Muscle of leg (tissue), 11 donors: Measurements from ENCODE around the gene PPP4R4. TPM values are rescaled to one million over a fixed set of nuclear protein-coding genes. Genes with fewer than 3 reads are reported as not detected.
"Not testable (repeated sequence)": the region's sequence is repeated elsewhere in the genome, so short reads cannot be mapped to it uniquely, and the experiment has no call there.

Experiments
- DNase-seq: peaks from one replicate; pipeline ENCODE4 v3.0.0; 2013
- H3K27ac ChIP-seq: one replicate; pipeline ENCODE4 v1.5.1; 2013; ENCODE audit warnings: mild to moderate bottlenecking, low read length, control low read depth
- H3K27me3 ChIP-seq: one replicate; pipeline ENCODE4 v1.6.1; 2013; ENCODE audit warnings: low read length; ENCODE audit not compliant: control insufficient read depth, insufficient read depth
- H3K36me3 ChIP-seq: one replicate; pipeline ENCODE4 v1.6.1; 2013; ENCODE audit warnings: low read length; ENCODE audit not compliant: control insufficient read depth, insufficient read depth
- H3K4me1 ChIP-seq: one replicate; pipeline ENCODE4 v1.6.1; 2013; ENCODE audit warnings: low read length; ENCODE audit not compliant: control insufficient read depth, insufficient read depth
- H3K4me3 ChIP-seq: one replicate; pipeline ENCODE4 v1.5.1; 2013; ENCODE audit warnings: low read length, control low read depth
- H3K9me3 ChIP-seq: replicated peaks from 2 replicates; pipeline ENCODE4 v1.6.1; 2013; ENCODE audit warnings: low read depth, low read length; ENCODE audit not compliant: control insufficient read depth
- WGBS: methylation state at CpG from one replicate; pipeline ENCODE4 v1.1.5; 2013; ENCODE audit warnings: missing lambda C conversion rate; ENCODE audit not compliant: insufficient coverage; 5-methylcytosine and 5-hydroxymethylcytosine counted together
- polyA plus RNA-seq, 8 donors: library from polyadenylated mRNA; unstranded; fragments of 120-200 nt; gene quantifications; one replicate each; pipeline versions ENCODE4 v1.2.1 to v1.2.3, GENCODE V29; 2013; ENCODE audit warnings: inconsistent platforms in 1 of 8, low replicate concordance in 1 of 8; ENCODE audit not compliant: insufficient read length in 8 of 8, insufficient read depth in 1 of 8
- total RNA-seq: library from RNA; stranded (reverse); fragments of 120-200 nt; gene quantifications from one replicate; pipeline ENCODE4 v1.2.4, GENCODE V29; 2013

Gene PPP4R4
- total and polyA plus RNA-seq, 9 donors = 0.08 to 0.16 (median 0.09) TPM

GRCh38 chr14:94288610-94289465 is 114.7 kb downstream of the PPP4R4 start:
- H3K27ac ChIP-seq = no peak overlapping the region
- WGBS = 63% methylated on average over 10 of the region's 14 CpGs
- H3K27me3 ChIP-seq = peaks cover 2% of the 10 kb centered on the region
- H3K36me3 ChIP-seq = no peaks in the 10 kb centered on the region
- no peak overlapping the region for H3K4me3 ChIP-seq
- H3K9me3 ChIP-seq = no peaks in the 10 kb centered on the region
- no peak for DNase-seq
- H3K4me1 ChIP-seq = no peaks in the 10 kb centered on the region

- H3K27me3 ChIP-seq = peaks cover 2% of the 10 kb centered on the region
- no peak overlapping the region for H3K27ac ChIP-seq
- no peaks in the 10 kb centered on the region for H3K9me3 ChIP-seq
- no peak for DNase-seq
- WGBS = 79% methylated on average over 8 of the region's 8 CpGs
- no peaks in the 10 kb centered on the region for H3K36me3 ChIP-seq
- no peaks in the 10 kb centered on the region for H3K4me1 ChIP-seq
- H3K4me3 ChIP-seq = no peak overlapping the region
Measured at GRCh38 chr14:94290197-94290596, 116.1 kb downstream of the PPP4R4 start.

GRCh38 chr14:94291159-94291905 is 117.2 kb downstream of the PPP4R4 start:
- Histone ChIP-seq H3K27me3 (peaks cover 2% of the 10 kb centered on the region), H3K4me3 (no peak overlapping the region), H3K27ac (no peak overlapping the region), H3K4me1 (no peaks in the 10 kb centered on the region), H3K9me3 (no peaks in the 10 kb centered on the region), H3K36me3 (no peaks in the 10 kb centered on the region)
- no peak for DNase-seq
- 85% methylated on average over 12 of the region's 13 CpGs for WGBS

DNA sequence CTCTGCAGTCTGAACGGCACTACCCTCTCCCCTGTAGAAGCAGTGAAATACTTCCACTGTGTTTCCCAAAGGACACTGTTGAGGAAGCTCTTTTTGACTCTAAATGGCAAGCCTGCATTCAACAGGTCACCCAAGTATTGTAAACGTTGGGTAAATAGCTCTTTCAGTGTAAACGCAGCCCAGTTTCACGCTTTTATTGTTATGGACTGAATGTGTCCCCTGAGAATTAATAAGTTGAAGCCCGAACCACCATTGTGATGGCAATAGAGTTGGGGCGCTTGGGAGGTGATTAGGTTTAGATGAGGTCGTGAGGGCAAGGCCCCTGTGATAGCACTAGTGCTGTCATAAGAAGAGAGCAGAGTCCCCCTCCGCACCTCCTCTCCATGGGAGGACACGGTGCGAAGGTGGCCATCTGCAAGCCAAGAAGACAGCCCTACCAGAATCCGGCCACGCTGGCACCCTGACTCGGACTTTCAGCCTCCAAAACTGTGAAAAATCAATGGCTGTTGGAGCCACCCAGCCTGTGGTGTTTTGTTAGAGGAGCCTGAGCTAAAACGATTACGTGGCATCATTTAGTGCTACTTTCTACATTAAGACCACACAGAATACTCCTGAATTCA is 117.9 kb downstream of the PPP4R4 start:
- H3K9me3 ChIP-seq = no peaks in the 10 kb centered on the region
- H3K4me1 ChIP-seq = no peaks in the 10 kb centered on the region
- peaks cover 2% of the 10 kb centered on the region for H3K27me3 ChIP-seq
- no peaks in the 10 kb centered on the region for H3K36me3 ChIP-seq
- H3K27ac ChIP-seq = no peak overlapping the region
- no peak for DNase-seq
- H3K4me3 ChIP-seq = no peak overlapping the region
- WGBS = 68% methylated on average over 11 of the region's 15 CpGs

DNA sequence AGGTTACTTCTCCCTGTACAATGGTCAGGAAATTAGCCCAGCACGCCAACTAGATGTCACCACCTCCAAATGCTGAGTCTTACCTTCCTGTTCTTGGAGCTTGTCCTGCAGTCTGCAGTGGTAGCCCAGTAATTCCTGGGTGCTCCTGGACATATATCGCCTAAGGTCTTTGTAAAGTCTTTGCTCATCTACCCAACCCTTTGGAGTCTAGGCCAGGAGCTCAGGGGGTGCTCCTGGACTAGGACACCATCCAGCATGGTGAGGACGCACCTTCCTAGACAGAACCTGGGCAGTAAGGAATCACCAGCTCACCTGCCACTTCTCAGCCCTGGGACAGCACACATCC is 118.4 kb downstream of the PPP4R4 start:
- H3K4me3 ChIP-seq = no peak overlapping the region
- 73% methylated on average over 2 of the region's 3 CpGs for WGBS
- H3K27me3 ChIP-seq = peaks cover 2% of the 10 kb centered on the region

GRCh38 chr14:94292872-94293577 is 118.9 kb downstream of the PPP4R4 start, which contains the start of gene SERPINA10:
Gene SERPINA10 (minus strand): TSS chr14:94293268. CDS start chr14:94290593, 2,675 bp downstream.
- Histone ChIP-seq H3K27me3 (peaks cover 2% of the 10 kb centered on the region), H3K4me1 (no peaks in the 10 kb centered on the region), H3K27ac (no peak within 1 kb of the TSS), H3K36me3 (no peaks in the 10 kb centered on the region), H3K4me3 (no peak within 1 kb of the TSS), H3K9me3 (no peaks in the 10 kb centered on the region)
- no peak for DNase-seq
- WGBS = 68% methylated on average over 3 of the region's 10 CpGs

More for the DNA sequence above, 118.4 kb downstream of the PPP4R4 start:
- Histone ChIP-seq H3K4me1 (no peaks in the 10 kb centered on the region), H3K9me3 (no peaks in the 10 kb centered on the region), H3K36me3 (no peaks in the 10 kb centered on the region), H3K27ac (no peak overlapping the region)
- DNase-seq = no peak

GRCh38 chr14:94293578-94293924 is 119.4 kb downstream of the PPP4R4 start:
- Histone ChIP-seq H3K36me3 (no peaks in the 10 kb centered on the region), H3K4me3 (no peak overlapping the region), H3K4me1 (no peaks in the 10 kb centered on the region), H3K27ac (no peak overlapping the region), H3K9me3 (no peaks in the 10 kb centered on the region), H3K27me3 (no peaks in the 10 kb centered on the region)
- WGBS = no CpG with 5 or more reads among the region's 3 CpGs
- no peak for DNase-seq

DNA sequence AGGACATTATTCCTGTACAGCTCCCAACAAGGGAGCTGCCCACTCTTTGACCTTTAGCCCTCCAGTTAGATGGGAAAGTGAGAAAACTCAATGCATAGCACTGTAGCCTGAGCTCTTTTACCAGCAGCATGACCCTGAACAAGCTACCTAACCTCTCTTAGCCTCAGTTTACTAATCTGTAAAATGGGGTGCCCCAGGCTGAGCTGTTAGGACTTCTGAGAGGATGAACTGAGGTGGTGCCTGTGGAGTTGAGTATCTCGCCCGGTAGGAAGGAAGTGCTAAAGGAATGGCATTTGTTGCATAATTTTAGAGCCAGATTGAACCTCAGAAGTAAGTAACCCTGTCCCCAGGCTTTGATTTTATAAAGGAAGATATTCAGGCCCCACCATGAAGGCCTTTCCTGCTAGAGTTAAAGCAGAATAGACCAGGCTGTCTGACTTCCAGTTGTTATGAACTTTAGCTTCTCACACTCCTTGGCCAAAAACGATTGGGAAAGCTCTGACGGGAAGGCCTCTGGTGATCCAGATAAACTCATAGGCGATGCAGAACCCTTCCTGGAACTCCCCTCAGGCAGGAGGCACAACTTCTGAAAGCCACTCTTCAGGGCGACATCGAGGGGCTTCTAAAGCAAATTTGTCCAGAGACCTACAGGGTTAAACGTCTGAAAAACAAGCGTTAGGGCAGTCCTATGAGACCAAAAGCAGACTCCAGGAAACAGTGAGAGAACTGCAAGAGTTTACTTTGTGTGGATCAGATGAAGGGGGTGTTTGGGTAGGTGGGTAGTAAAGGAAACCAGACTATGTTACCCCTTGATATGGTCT is 121.4 kb downstream of the PPP4R4 start:
- H3K9me3 ChIP-seq = no peaks in the 10 kb centered on the region
- no peaks in the 10 kb centered on the region for H3K4me1 ChIP-seq
- no peaks in the 10 kb centered on the region for H3K27me3 ChIP-seq
- no peak overlapping the region for H3K4me3 ChIP-seq
- no peak overlapping the region for H3K27ac ChIP-seq
- no peak for DNase-seq
- 63% methylated on average over 9 of the region's 9 CpGs for WGBS
- H3K36me3 ChIP-seq = no peaks in the 10 kb centered on the region

GRCh38 chr14:94296181-94296545 is 122.0 kb downstream of the PPP4R4 start:
- not testable (repeated sequence) for H3K27me3 ChIP-seq, DNase-seq, H3K9me3 ChIP-seq, H3K27ac ChIP-seq, H3K36me3 ChIP-seq, H3K4me1 ChIP-seq, H3K4me3 ChIP-seq
- WGBS = no CpG with 5 or more reads among the region's 4 CpGs
